Neural crest cell (in vitro differentiated cells): ENCODE data around the gene PKN1. TPM values are rescaled to one million over a fixed set of nuclear protein-coding genes. Genes with fewer than 3 reads are reported as not detected.

Experiments used
- DNase-seq: peaks from one replicate; pipeline ENCODE4 v3.0.0; 2021; ENCODE audit warnings: low read depth, mixed read lengths, low spot score
- H3K27ac Mint-ChIP-seq: one replicate; pipeline ENCODE4 v1.8.0; 2021; ENCODE audit warnings: mild to moderate bottlenecking, mixed read lengths; ENCODE audit not compliant: unreplicated experiment
- H3K27me3 Mint-ChIP-seq: 2 replicates; pipeline ENCODE4 v1.8.0; 2021; ENCODE audit warnings: low read depth, mild to moderate bottlenecking, mixed read lengths
- H3K36me3 Mint-ChIP-seq: 2 replicates; pipeline ENCODE4 v1.8.0; 2021; ENCODE audit warnings: low read depth, mild to moderate bottlenecking, mixed read lengths
- H3K4me1 Mint-ChIP-seq: 2 replicates; pipeline ENCODE4 v1.8.0; 2021; ENCODE audit warnings: mixed read lengths
- H3K4me3 Mint-ChIP-seq: one replicate; pipeline ENCODE4 v1.8.0; 2021; ENCODE audit warnings: mild to moderate bottlenecking, mixed read lengths
- H3K9me3 Mint-ChIP-seq: 2 replicates; pipeline ENCODE4 v1.8.0; 2021; ENCODE audit warnings: mixed read lengths
- total RNA-seq: library from RNA; stranded (reverse); gene quantifications from 2 replicates; pipeline ENCODE4 v1.2.1, GENCODE V29; 2021
- TF ChIP-seq, protein P1 (sequence below): fragments of 200-600 bp; sonication (generic); conservative IDR thresholded peaks from 2 replicates; pipeline ENCODE4 v1.5.0; 2021; ENCODE audit warnings: antibody characterized with exemption, mild to moderate bottlenecking

PKN1 gene
- total RNA-seq, 1 donor from 2014 or later = 126 TPM

DNA sequence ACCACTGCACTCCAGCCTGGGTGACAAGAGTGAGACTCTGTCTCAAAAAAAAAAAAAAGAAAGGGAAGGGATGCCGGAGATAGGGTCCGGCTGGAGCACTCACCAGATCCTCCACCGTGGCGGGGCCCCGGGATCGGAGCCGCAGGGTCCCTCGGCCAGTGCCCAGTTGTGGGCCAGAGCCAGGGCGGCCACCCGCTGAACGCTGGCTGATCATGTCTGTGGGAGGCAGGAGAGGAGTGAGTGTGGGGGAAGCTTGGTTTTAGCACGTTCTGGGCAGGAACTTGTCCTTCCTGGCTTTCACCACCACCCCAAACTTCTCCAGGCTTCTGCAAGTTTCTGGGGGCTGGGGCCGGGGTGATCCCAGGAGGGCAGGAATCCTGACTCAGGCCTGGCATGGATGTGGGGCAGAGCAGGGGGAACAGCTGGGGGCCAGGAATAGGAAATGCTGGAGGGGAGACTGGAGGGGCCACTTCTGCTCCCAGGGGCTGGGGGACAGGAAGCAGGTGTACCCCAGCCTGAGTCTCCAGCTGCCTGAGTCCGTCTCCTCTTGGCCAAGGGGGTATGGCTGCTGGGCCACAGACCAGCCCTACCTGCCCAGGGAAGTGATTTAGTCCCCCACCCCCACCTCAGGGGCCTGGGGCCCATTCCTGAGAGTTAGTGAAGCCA, 46.3 kb downstream of the PKN1 start:
- TF ChIP-seq, protein P1, sequence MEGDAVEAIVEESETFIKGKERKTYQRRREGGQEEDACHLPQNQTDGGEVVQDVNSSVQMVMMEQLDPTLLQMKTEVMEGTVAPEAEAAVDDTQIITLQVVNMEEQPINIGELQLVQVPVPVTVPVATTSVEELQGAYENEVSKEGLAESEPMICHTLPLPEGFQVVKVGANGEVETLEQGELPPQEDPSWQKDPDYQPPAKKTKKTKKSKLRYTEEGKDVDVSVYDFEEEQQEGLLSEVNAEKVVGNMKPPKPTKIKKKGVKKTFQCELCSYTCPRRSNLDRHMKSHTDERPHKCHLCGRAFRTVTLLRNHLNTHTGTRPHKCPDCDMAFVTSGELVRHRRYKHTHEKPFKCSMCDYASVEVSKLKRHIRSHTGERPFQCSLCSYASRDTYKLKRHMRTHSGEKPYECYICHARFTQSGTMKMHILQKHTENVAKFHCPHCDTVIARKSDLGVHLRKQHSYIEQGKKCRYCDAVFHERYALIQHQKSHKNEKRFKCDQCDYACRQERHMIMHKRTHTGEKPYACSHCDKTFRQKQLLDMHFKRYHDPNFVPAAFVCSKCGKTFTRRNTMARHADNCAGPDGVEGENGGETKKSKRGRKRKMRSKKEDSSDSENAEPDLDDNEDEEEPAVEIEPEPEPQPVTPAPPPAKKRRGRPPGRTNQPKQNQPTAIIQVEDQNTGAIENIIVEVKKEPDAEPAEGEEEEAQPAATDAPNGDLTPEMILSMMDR = no peak
- Mint-ChIP-seq H3K27ac (no peak overlapping the region), H3K9me3 (no peaks in the 10 kb centered on the region), H3K27me3 (peaks cover 5% of the 10 kb centered on the region), H3K4me1 (peaks cover 15% of the 10 kb centered on the region), H3K4me3 (no peak overlapping the region), H3K36me3 (peaks cover 2% of the 10 kb centered on the region)
- no peak for DNase-seq

DNA sequence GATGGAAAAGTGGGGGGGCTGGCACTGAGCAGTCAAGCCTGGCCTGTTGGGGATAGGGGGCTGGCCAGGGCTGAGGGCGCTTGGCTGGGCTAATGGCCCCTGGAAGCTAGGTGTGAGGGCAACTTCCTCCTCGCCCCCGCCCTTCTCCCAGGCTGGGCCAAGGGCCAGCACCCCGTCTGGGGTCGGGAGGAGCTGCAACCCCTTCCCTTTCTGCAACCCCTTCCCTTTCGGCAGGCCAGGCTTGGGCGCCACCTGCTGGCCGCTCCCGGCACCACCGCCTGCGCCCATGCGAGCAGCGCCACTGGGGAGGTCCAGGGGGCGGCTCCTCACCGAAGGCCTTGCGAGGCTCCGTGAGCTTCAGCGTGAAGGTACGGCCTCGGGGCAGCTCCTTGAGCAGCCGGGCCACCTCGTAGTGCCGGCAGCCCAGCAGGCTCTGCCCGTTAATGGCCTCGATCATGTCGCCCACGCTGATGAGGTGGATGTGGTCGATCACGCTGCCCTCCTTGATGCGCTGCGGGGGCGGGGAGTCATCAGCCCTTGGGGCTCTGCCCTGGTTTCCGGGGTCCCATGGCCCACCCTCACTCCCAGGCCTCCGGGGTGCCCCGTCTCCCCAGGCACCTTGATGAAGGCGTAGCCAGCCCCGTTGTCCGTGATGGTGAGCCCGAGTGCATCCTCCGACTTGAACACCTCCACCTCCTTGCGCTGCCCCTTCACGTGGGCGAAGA, 47.0 kb downstream of the PKN1 start:
- TF ChIP-seq, protein P1 = peak; percentile 87
- H3K4me3 Mint-ChIP-seq = no peak overlapping the region
- peak; percentile 84 for DNase-seq
- peaks cover 2% of the 10 kb centered on the region for H3K36me3 Mint-ChIP-seq
- H3K27me3 Mint-ChIP-seq = peaks cover 2% of the 10 kb centered on the region
- H3K27ac Mint-ChIP-seq = no peak overlapping the region
- no peaks in the 10 kb centered on the region for H3K9me3 Mint-ChIP-seq
- peaks cover 10% of the 10 kb centered on the region for H3K4me1 Mint-ChIP-seq

DNA sequence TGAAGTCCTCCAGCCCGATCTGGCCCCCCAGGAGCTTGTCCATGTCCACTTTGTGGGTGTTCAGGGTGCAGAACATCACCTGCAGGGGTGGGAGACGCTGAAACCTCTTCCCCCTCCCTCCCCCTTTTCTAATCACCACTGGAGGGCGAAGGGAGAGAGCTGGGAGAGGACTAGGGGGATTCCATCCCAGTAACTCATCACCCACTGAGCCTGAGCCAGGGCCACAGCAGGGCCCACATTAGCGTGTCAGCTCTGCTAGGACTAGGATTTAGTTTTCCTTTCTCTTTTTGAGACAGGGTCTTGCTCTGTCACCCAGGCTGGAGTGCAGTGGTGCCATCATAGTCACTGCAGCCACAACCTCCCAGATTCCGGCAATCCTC, 47.6 kb downstream of the PKN1 start:
- peaks cover 2% of the 10 kb centered on the region for H3K36me3 Mint-ChIP-seq
- H3K27me3 Mint-ChIP-seq = peaks cover 2% of the 10 kb centered on the region
- H3K4me1 Mint-ChIP-seq = peaks cover 10% of the 10 kb centered on the region
- DNase-seq = no peak
- no peak overlapping the region for H3K27ac Mint-ChIP-seq
- no peak overlapping the region for H3K4me3 Mint-ChIP-seq
- TF ChIP-seq, protein P1 = no peak
- H3K9me3 Mint-ChIP-seq = no peaks in the 10 kb centered on the region

DNA sequence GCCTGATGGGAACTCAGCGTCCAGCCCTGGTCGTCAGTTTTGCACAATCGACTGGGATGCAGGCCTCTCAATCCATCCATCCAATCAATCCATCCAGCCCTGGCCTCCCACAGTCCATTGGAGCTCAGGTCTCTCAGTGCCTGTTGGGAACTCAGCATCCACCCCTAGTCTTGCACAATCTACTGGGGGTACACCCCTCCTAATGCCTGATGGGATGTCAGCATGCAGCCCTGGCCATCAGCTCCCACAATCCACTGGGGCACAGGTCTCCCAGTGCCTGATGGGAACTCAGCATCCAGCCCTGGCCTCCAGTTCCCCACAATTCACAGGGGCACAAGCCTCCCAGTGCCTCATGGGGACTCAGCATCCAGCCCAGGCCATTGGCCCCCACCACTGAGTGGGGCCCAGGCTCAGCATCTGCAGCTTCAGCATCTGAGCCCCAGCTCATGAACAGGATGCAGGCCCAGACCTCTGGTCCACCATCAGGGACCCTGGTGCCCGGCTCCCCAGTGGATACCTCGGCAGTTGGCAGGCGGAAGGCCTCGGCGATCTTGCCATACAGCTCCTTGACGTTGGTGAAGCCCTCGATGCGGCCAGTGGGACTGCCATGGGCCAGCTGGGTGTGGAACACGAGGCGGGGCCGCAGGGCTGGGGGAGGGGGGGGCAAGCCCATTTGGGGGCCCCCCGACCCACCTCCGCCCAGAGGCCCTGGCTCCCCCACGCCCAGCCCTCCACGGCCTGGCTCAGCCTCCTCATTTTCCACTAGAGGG, 49.3 kb downstream of the PKN1 start:
- no peaks in the 10 kb centered on the region for H3K9me3 Mint-ChIP-seq
- H3K4me1 Mint-ChIP-seq = peaks cover 3% of the 10 kb centered on the region

More for the DNA sequence above, 49.3 kb downstream of the PKN1 start:
- Mint-ChIP-seq H3K4me3 (no peak overlapping the region), H3K36me3 (peaks cover 2% of the 10 kb centered on the region), H3K27me3 (no peaks in the 10 kb centered on the region), H3K27ac (no peak overlapping the region)
- TF ChIP-seq, protein P1 = no peak
- no peak for DNase-seq
